Activated CD4-positive, alpha-beta memory T cell treated with anti-CD3 and anti-CD28 coated beads, Interleukin-2, amount 10 ng/mL, durations not matched to agents 7 days and 5 days (primary cell): Measurements from ENCODE around the gene PITPNB. TPM values are rescaled to one million over a fixed set of nuclear protein-coding genes. Genes with fewer than 3 reads are reported as not detected.

ENCODE experiments used
- CTCF ChIA-PET: fragments of 350-600 bp; sonication (Branson Sonifier 250); formaldehyde crosslinking; loops from one replicate; lab custom pipeline; 2021; ENCODE audit warnings: antibody characterized with exemption, inconsistent platforms; lab: Charles Lee
- POLR2A ChIA-PET: fragments of 350-600 bp; sonication (Branson Sonifier 250); formaldehyde crosslinking; loops from one replicate; lab custom pipeline; 2021; ENCODE audit warnings: antibody characterized with exemption; lab: Charles Lee
- DNase-seq: peaks from one replicate; pipeline ENCODE4 v3.0.0-alpha.2; 2020
- H3K27ac Mint-ChIP-seq: one replicate; pipeline ENCODE4 v1.8.0; 2021; ENCODE audit warnings: mild to moderate bottlenecking, mixed read lengths
- H3K27me3 Mint-ChIP-seq: one replicate; pipeline ENCODE4 v1.8.0; 2021; ENCODE audit warnings: mixed read lengths
- H3K36me3 Mint-ChIP-seq: one replicate; pipeline ENCODE4 v1.8.0; 2021; ENCODE audit warnings: low read depth, mixed read lengths
- H3K4me1 Mint-ChIP-seq: one replicate; pipeline ENCODE4 v1.8.0; 2021; ENCODE audit warnings: mixed read lengths
- H3K4me3 Mint-ChIP-seq: one replicate; pipeline ENCODE4 v1.8.0; 2021; ENCODE audit warnings: mild to moderate bottlenecking, mixed read lengths
- H3K9me3 Mint-ChIP-seq: one replicate; pipeline ENCODE4 v1.8.0; 2021; ENCODE audit warnings: mixed read lengths
- total RNA-seq, 2 experiments: library from RNA; stranded (reverse); gene quantifications; one replicate each; pipeline ENCODE4 v1.2.3, GENCODE V29; 2021

The PITPNB gene
- total RNA-seq, 2 experiments from 2014 or later: 85.7 to 96.0 TPM

DNA sequence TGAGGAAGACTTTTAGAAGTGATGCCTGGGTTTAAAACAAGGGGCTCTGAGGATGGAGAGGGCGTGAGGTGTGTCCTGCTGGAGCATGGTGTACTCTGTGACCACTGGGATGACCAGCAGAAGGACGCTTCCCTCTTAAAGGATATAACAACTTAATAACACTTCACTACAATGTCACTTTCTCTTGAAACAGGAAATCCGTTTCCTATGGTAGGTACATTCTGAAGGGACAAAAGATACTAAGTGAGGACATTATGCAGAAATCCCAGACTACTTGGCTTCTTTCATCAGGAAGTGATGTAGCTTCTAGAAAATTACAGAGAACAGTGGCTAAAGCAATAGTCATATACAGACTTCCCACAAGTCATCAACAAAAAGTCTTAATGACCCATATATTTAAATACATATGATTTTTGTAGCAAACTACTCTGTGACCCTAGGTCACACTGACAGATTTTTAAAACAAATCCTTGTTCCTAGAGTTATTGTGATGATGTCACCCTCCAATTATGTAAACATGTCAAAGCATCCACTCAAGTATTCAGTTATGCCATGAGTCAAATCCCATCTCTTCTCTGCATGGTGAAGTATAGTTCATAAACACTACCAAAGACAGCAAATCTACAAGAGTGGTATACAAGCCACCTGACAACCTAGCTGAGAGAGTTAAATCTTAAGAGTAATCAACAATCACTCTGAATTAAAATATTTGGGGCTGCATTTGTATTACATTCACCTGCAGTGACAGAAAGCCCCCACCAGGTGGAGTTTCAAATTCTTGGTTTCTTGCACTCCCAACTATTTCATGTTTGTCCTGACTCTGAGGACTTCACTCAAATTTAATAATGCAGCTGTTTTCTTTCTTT is 32.8 kb downstream of the PITPNB start:
- peaks cover 2% of the 10 kb centered on the region for H3K4me1 Mint-ChIP-seq
- POLR2A ChIA-PET: interaction anchor here (0.6 to 2.9 kb wide), 2 partner anchors 33 kb away, joined by 4 to 13 read pairs; partner anchors contain the start of gene PITPNB
- H3K4me3 Mint-ChIP-seq: no peak overlapping the region
- H3K9me3 Mint-ChIP-seq: no peaks in the 10 kb centered on the region
- CTCF ChIA-PET: interaction anchor here (0.6 to 2.6 kb wide), 19 partner anchors 8 to 1366 kb away, joined by 3 to 19 read pairs (median 4); partner anchors contain the start of gene PITPNB
- H3K27ac Mint-ChIP-seq: no peak overlapping the region
- DNase-seq: peak; percentile 40
- no peaks in the 10 kb centered on the region for H3K27me3 Mint-ChIP-seq
- peaks cover 50% of the 10 kb centered on the region for H3K36me3 Mint-ChIP-seq

- DNase-seq: no peak
- ChIA-PET POLR2A (interaction anchor here (1.8 kb wide), 1 partner anchor 37 kb away, joined by 5 read pairs; no protein-coding TSS in a partner anchor), CTCF (interaction anchor here (1.2 to 1.5 kb wide), 3 partner anchors 10 to 29 kb away, joined by 3 to 6 read pairs (median 5); no protein-coding TSS in a partner anchor)
- Mint-ChIP-seq H3K27ac (no peak overlapping the region), H3K27me3 (no peaks in the 10 kb centered on the region), H3K36me3 (peaks cover 39% of the 10 kb centered on the region), H3K4me3 (no peak overlapping the region), H3K4me1 (peaks cover 6% of the 10 kb centered on the region), H3K9me3 (no peaks in the 10 kb centered on the region)
These were observed 35.3 kb downstream of the PITPNB start for GRCh38 chr22:27883656-27884350.

DNA sequence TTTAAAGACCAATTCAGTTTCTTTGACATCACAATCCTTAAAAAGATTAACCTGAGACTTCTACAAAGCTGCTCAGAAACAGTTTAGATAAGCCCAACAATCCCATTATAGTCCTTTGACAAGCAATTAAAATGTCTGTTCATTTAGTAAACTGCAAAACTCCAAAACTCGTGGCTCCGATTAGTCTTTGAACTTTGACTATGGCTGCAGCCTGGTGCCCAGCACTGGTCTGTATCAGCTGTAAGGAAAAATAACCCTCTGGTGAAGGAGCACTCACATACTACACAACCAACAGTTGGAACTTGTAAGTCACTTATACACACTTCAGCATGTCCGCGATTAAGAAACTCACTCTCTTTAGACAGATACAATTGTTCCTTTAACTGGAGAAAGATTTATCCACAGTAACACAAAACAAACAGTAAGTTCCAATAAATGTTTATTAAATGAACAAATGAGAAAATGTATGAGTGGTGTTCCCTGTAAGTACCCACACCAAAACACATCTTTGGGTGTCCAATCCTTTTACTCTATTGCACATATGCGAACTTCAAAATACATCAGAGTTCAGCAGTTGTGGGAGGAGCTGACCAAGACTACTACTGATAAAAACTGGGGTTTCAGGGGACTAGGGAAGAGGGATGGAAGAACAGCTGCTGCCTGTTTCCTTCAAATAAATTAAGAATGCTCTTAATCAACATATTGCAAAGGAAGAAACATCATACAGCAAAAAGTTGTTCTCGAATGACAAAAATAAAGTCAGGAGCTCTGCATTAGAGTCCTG is 36.4 kb downstream of the PITPNB start:
- H3K36me3 Mint-ChIP-seq: peaks cover 28% of the 10 kb centered on the region
- CTCF ChIA-PET: interaction anchor here (0.6 to 2.9 kb wide), 6 partner anchors 9 to 127 kb away, joined by 3 to 12 read pairs (median 4); partner anchors contain the start of gene PITPNB
- no peak overlapping the region for H3K4me3 Mint-ChIP-seq
- H3K27ac Mint-ChIP-seq: no peak overlapping the region
- POLR2A ChIA-PET: interaction anchor here (1.8 kb wide), 1 partner anchor 38 kb away, joined by 5 read pairs; no protein-coding TSS in a partner anchor
- no peaks in the 10 kb centered on the region for H3K9me3 Mint-ChIP-seq
- H3K27me3 Mint-ChIP-seq: no peaks in the 10 kb centered on the region
- peaks cover 9% of the 10 kb centered on the region for H3K4me1 Mint-ChIP-seq
- no peak for DNase-seq

DNA sequence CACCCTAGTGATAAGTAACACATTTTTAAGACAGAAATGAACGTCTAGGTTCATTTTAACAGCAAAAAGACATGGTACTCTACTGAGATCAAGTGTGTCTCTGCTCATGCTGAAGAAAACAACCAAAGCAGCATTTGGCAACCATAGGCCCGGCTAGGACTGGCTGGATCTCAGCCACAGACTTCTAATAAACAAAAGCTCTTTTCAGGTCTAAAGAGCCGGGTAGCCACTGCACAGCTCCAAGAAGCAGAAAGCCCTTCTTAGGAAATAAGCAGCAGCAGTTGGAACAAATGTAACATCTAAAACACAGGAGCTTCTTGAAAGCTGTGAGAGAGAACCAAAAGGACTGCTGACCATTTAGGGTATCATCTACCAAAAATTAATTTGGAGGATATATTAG is 37.6 kb downstream of the PITPNB start:
- ChIA-PET POLR2A (interaction anchor here (1.5 to 1.8 kb wide), 2 partner anchors 17 to 38 kb away, joined by 3 to 5 read pairs; partner anchors contain the start of gene PITPNB), CTCF (interaction anchor here (1.1 to 2.9 kb wide), 8 partner anchors 10 to 128 kb away, joined by 3 to 12 read pairs (median 4); partner anchors contain the start of gene PITPNB)
- Mint-ChIP-seq H3K9me3 (no peaks in the 10 kb centered on the region), H3K27me3 (no peaks in the 10 kb centered on the region), H3K4me3 (no peak overlapping the region), H3K4me1 (peaks cover 17% of the 10 kb centered on the region), H3K36me3 (peaks cover 19% of the 10 kb centered on the region), H3K27ac (no peak overlapping the region)
- DNase-seq: no peak

DNA sequence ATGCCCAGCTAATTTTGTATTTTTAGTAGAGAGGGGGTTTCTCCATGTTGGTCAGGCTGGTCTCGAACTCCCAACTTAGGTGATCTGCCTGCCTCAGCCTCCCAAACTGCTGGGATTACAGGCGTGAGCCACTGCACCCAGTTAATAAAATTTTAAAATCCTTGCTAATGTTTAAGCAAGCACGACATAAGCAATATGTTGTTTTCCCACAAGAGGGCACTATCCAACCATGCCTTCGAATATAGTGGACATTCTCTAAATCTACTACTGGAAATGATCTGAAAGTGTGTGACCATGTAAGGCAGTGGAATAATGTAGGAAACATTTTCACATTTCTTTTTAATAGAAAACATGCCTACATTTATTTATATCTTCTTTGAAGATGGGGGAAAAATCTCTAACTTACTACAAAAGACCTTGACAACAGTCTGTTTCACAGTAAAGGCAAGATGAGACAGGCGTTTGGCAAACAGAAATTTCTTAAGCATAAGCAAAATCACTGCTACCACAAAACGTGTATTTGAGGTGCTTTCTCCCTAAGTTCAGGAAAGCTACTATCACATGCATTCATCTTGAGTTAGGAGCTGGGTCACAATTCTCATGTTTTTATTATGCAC is 38.2 kb downstream of the PITPNB start:
- H3K27ac Mint-ChIP-seq: no peak overlapping the region
- no peak overlapping the region for H3K4me3 Mint-ChIP-seq
- H3K9me3 Mint-ChIP-seq: no peaks in the 10 kb centered on the region
- peaks cover 20% of the 10 kb centered on the region for H3K4me1 Mint-ChIP-seq
- ChIA-PET POLR2A (interaction anchor here (1.5 to 1.8 kb wide), 2 partner anchors 16 to 38 kb away, joined by 3 to 5 read pairs; partner anchors contain the start of gene PITPNB), CTCF (interaction anchor here (0.7 to 2.9 kb wide), 15 partner anchors 8 to 1160 kb away, joined by 3 to 12 read pairs (median 4); partner anchors contain the start of gene PITPNB)
- DNase-seq: no peak
- H3K36me3 Mint-ChIP-seq: peaks cover 18% of the 10 kb centered on the region
- H3K27me3 Mint-ChIP-seq: no peaks in the 10 kb centered on the region

DNA sequence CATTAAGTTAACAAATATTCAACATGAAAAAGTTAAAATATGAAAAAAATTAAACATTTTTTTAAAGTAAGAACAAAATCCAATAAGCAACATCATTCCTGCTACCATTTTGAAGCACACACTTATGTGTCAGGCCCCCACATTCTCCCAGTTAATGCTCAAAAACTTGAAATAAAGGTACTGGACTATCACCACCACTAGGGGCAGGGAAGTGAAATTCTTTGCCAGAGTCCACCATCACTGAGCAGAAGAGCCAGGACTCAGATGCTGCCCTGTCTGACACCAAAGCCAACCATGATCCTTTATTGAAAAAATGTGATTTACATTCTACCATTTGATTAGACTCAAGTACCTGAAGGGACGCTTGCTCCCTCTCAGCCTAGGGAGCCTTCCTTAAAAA is 39.1 kb downstream of the PITPNB start:
- Mint-ChIP-seq H3K4me1 (peaks cover 30% of the 10 kb centered on the region), H3K27me3 (no peaks in the 10 kb centered on the region), H3K27ac (no peak overlapping the region), H3K9me3 (no peaks in the 10 kb centered on the region), H3K4me3 (no peak overlapping the region), H3K36me3 (peaks cover 20% of the 10 kb centered on the region)
- ChIA-PET POLR2A (interaction anchor here (1.8 kb wide), 1 partner anchor 15 kb away, joined by 5 read pairs; no protein-coding TSS in a partner anchor), CTCF (interaction anchor here (0.7 to 2.9 kb wide), 10 partner anchors 8 to 1161 kb away, joined by 3 to 12 read pairs (median 4); partner anchors contain the start of gene PITPNB)
- no peak for DNase-seq

GRCh38 chr22:27878541-27878940 is 40.5 kb downstream of the PITPNB start:
- POLR2A ChIA-PET: no interaction called here
- Mint-ChIP-seq H3K36me3 (peaks cover 19% of the 10 kb centered on the region), H3K27ac (no peak overlapping the region), H3K4me3 (no peak overlapping the region), H3K9me3 (no peaks in the 10 kb centered on the region), H3K4me1 (peaks cover 37% of the 10 kb centered on the region), H3K27me3 (no peaks in the 10 kb centered on the region)
- CTCF ChIA-PET: interaction anchor here (0.8 to 2.2 kb wide), 5 partner anchors 8 to 40 kb away, joined by 3 to 9 read pairs (median 3); partner anchors contain the start of gene PITPNB
- DNase-seq: no peak

DNA sequence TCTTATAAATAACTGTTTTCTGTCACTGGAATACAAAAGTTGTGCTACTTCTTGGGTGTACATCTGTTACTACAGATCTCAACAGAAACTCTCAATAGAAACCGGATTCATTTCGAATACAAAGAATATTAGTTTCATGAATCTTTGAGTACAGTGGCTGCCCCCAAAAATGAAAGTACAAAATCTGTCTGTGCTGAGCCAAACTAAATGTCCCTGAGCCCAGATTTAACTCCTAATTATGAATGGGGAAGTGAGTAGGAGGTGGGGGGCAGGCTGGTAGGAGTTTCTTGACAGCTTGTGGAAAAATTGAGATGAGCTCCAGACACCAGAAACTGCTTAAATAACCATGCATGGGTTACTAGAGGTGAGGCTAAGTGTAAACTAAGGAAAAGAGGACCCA is 41.6 kb downstream of the PITPNB start:
- Mint-ChIP-seq H3K27me3 (no peaks in the 10 kb centered on the region), H3K9me3 (no peaks in the 10 kb centered on the region), H3K4me1 (peaks cover 37% of the 10 kb centered on the region), H3K36me3 (peaks cover 21% of the 10 kb centered on the region), H3K4me3 (no peak overlapping the region), H3K27ac (no peak overlapping the region)
- POLR2A ChIA-PET: no interaction called here
- no peak for DNase-seq
- CTCF ChIA-PET: interaction anchor here (0.9 to 2.2 kb wide), 3 partner anchors 9 to 23 kb away, joined by 3 to 9 read pairs (median 9); no protein-coding TSS in a partner anchor

DNA sequence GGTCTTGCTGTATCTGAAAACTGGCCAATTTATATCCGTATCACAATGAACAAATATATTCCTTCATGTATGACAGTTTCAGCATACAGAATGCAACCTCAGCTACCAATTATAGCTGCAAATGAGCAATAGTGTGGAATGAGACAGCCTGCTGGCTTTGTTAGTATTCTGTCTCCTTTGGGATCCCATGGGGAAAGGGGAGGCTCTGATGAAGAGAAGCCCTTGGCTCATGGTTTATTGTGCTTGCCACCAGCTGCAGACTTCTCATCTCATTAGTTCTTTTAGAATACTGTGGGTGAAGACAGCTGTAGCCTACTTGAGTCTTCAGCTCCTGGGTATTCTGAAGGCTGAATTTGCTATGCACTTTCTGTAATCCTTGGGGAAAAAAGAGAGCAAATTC is 42.4 kb downstream of the PITPNB start:
- H3K4me3 Mint-ChIP-seq: no peak overlapping the region
- DNase-seq: no peak
- H3K36me3 Mint-ChIP-seq: peaks cover 23% of the 10 kb centered on the region
- ChIA-PET CTCF (interaction anchor here (2.1 to 2.5 kb wide), 2 partner anchors 10 to 43 kb away, joined by 6 to 12 read pairs; partner anchors contain the start of gene PITPNB), POLR2A (interaction anchor here (1.2 kb wide), 1 partner anchor 9 kb away, joined by 3 read pairs; no protein-coding TSS in a partner anchor)
- no peak overlapping the region for H3K27ac Mint-ChIP-seq
- H3K27me3 Mint-ChIP-seq: no peaks in the 10 kb centered on the region
- H3K4me1 Mint-ChIP-seq: peaks cover 37% of the 10 kb centered on the region
- no peaks in the 10 kb centered on the region for H3K9me3 Mint-ChIP-seq

GRCh38 chr22:27875951-27876350 is 43.1 kb downstream of the PITPNB start:
- H3K4me1 Mint-ChIP-seq: peaks cover 37% of the 10 kb centered on the region
- H3K27me3 Mint-ChIP-seq: no peaks in the 10 kb centered on the region
- peaks cover 27% of the 10 kb centered on the region for H3K36me3 Mint-ChIP-seq
- peak; percentile 31 for DNase-seq
- ChIA-PET CTCF (interaction anchor here (2.1 to 2.5 kb wide), 2 partner anchors 10 to 43 kb away, joined by 6 to 12 read pairs; partner anchors contain the start of gene PITPNB), POLR2A (interaction anchor here (1.2 kb wide), 1 partner anchor 9 kb away, joined by 3 read pairs; no protein-coding TSS in a partner anchor)
- no peaks in the 10 kb centered on the region for H3K9me3 Mint-ChIP-seq
- H3K27ac Mint-ChIP-seq: peak overlapping the region; percentile 70
- no peak overlapping the region for H3K4me3 Mint-ChIP-seq

GRCh38 chr22:27874764-27875163 is 44.3 kb downstream of the PITPNB start:
- Mint-ChIP-seq H3K27me3 (no peaks in the 10 kb centered on the region), H3K36me3 (peaks cover 33% of the 10 kb centered on the region), H3K27ac (no peak overlapping the region), H3K9me3 (no peaks in the 10 kb centered on the region), H3K4me1 (peaks cover 33% of the 10 kb centered on the region), H3K4me3 (no peak overlapping the region)
- DNase-seq: no peak
- ChIA-PET POLR2A (no interaction called here), CTCF (interaction anchor here (0.6 to 2.5 kb wide), 4 partner anchors 10 to 62 kb away, joined by 3 to 12 read pairs (median 4); partner anchors contain the start of gene PITPNB)
